ENCODE measurements around the gene CYSRT1. TPM values are rescaled to one million over a fixed set of nuclear protein-coding genes. Genes with fewer than 3 reads are reported as not detected.

CYSRT1 gene
- total RNA-seq, 1 donor from 2014 or later: 1.4 TPM

DNA sequence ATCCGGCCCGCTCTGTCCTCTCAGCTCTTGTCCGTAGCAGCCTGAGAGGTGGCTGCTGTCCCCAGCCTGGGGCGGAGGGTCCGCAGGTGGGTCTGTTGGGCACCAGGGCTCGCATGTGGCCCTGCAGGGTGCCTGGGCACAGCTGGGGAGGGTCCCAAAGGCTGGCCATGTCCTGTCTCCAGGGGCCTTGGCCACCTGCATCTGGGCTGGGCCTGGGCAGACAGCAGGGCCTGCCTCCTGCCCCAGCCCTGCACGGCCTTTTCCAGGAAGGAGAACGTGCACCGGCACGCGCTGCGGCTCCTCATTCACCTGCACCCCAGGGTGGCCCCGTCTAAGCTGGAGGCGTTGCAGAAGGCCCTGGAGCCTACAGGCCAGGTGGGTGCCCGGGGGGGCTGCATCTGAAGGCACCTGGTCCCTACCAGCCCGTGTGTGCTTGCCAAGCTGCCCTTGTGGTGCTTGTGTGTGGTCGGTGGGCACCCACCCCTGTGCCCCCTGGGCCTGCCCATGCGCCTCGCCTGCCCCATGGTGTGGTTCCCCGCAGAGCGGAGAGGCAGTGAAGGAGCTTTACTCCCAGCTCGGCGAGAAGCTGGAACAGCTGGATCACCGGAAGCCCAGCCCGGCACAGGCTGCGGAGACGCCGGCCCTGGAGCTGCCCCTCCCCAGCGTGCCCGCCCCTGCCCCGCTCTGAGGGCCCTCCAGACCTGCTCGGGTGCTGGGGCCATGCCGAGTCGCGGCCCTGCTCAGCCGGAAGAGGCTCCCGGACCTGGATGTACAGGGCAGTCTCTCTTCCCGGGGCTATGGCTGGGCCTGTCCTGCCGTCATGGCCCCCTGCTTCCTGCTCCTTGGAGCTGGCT lies 47.5 kb downstream of the CYSRT1 start:
- DNase-seq: no peak

DNA sequence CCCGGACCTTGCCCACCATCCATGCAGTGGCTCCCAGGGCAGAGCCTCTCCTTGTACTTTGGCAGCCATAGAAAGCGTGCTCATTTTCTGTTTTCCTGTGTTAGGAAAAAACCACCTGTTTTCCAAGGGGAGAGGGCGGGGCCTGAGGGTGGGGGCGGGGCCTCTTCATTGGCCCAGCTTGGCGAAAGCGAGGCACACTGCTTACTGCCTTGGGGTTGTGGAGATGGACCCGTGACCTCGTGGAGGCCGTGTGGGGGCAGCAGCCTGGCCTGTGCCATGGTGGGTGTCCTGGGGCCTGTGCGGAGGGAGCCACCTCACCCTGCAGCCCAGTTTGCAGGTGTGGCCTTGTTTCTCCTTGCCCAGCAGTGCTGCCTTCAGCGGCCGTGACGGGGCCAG lies 48.1 kb downstream of the CYSRT1 start:
- DNase-seq: no peak

DNA sequence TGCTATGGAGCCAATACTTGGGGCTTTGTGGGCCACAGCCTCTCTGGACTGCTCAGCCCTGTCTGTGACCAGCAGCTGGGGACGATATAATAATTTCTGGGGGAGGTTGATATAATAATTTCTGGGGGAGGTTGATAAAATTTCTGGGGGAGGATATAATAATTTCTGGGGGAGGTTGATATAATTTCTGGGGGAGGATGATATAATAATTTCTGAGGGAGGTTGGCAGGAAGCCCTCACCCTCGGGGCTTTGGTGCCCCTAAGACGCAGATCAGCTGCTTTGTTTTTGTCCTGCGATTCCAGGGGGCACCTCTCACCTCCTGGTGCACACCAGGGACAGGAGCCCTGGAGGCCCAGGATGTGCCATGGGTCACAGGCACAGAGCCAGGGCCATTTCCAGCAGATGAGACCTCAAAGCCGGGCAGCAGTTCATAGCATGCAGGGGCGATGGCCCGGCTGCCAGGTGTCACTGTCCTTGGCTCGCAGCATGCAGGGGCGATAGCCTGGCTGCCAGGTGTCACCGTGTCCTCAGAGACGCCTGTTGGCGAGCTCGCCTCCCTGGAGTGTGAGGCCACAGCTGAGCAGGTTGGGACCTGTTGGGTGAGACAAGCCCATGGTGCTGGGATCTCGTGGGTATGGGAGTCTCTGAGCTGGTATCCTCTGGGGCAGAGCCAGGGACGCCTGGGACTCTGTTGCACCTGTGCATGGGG lies 48.8 kb downstream of the CYSRT1 start:
- no peak for DNase-seq

DNA sequence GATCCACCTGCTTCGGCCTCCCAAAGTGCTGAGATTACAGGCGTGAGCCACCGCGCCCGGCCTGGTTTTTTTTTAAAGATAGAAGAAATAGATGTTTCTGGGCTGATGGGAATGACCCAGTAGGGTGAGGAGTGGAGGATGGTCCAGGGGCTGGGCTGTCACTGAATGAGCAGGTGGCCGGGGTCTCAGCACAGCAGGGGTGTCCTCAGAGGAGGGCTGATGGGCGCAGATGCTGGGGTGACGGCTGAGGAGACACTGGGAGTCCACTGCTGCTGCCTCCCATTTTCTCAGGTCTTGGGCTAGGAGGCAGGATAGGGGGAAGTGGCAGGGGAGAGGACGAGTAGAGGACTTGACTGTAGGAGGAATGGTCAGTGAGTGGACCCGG lies 50.2 kb downstream of the CYSRT1 start:
- no peak for DNase-seq

Other genes starting within 250 kb of the CYSRT1 start
- gene PTGDS, start 247.7 kb upstream of the CYSRT1 start, total RNA-seq: 15.3 TPM
- 0.20 TPM for gene LCNL1, start 242.2 kb upstream of the CYSRT1 start, total RNA-seq
- gene PAXX, start 232.8 kb upstream of the CYSRT1 start, total RNA-seq: 13.0 TPM
- 12.7 TPM for gene CLIC3, start 228.6 kb upstream of the CYSRT1 start, total RNA-seq
- 13.6 TPM for gene ABCA2, start 196.9 kb upstream of the CYSRT1 start, total RNA-seq
- gene FUT7, start 193.1 kb upstream of the CYSRT1 start, total RNA-seq: 0.39 TPM
- gene NPDC1, start 179.0 kb upstream of the CYSRT1 start, total RNA-seq: 15.4 TPM
- 8.0 TPM for gene ENTPD2, start 171.1 kb upstream of the CYSRT1 start, total RNA-seq
- 5.8 TPM for gene SAPCD2, start 154.6 kb upstream of the CYSRT1 start, total RNA-seq
- 5.4 TPM for gene UAP1L1, start 147.7 kb upstream of the CYSRT1 start, total RNA-seq
- 39.5 TPM for gene MAN1B1, start 138.2 kb upstream of the CYSRT1 start, total RNA-seq
- 32.4 TPM for gene DPP7, start 110.4 kb upstream of the CYSRT1 start, total RNA-seq
- gene GRIN1, start 86.0 kb upstream of the CYSRT1 start, total RNA-seq: 0.89 TPM
- not detected for gene LRRC26, start 55.1 kb upstream of the CYSRT1 start, total RNA-seq
- gene TMEM210, start 53.1 kb upstream of the CYSRT1 start, total RNA-seq: not detected
- 22.0 TPM for gene ANAPC2, start 36.6 kb upstream of the CYSRT1 start, total RNA-seq
- gene SSNA1, start 36.5 kb upstream of the CYSRT1 start, total RNA-seq: 24.1 TPM
- 3.4 TPM for gene TPRN, start 24.4 kb upstream of the CYSRT1 start, total RNA-seq
- 19.5 TPM for gene TMEM203, start 19.5 kb upstream of the CYSRT1 start, total RNA-seq
- 3.0 TPM for gene NDOR1, start 19.5 kb upstream of the CYSRT1 start, total RNA-seq
- gene RNF208, start 2.9 kb upstream of the CYSRT1 start, total RNA-seq: 0.20 TPM
- gene RNF224, start 2.3 kb downstream of the CYSRT1 start, total RNA-seq: not detected
- not detected for gene SLC34A3, start 5.7 kb downstream of the CYSRT1 start, total RNA-seq
- 97.1 TPM for gene TUBB4B, start 16.1 kb downstream of the CYSRT1 start, total RNA-seq
- not detected for gene STPG3, start 26.1 kb downstream of the CYSRT1 start, total RNA-seq
- 21.3 TPM for gene NELFB, start 30.2 kb downstream of the CYSRT1 start, total RNA-seq
- 1.7 TPM for gene TOR4A, start 52.6 kb downstream of the CYSRT1 start, total RNA-seq
- gene NRARP, start 77.1 kb downstream of the CYSRT1 start, total RNA-seq: 9.9 TPM
- 7.6 TPM for gene EXD3, start 198.0 kb downstream of the CYSRT1 start, total RNA-seq
- gene NOXA1, start 198.2 kb downstream of the CYSRT1 start, total RNA-seq: 0.30 TPM
- 0.10 TPM for gene ENTPD8, start 216.2 kb downstream of the CYSRT1 start, total RNA-seq
- gene NSMF, start 234.2 kb downstream of the CYSRT1 start, total RNA-seq: 11.6 TPM